Hepatocyte (in vitro differentiated cells): ENCODE results near the gene FXYD6.

Experiments used
- CTCF ChIP-seq: fragments of 200-600 bp; sonication (generic); IDR thresholded peaks from 2 replicates; pipeline ENCODE4 v1.5.1; 2016; ENCODE audit warnings: antibody characterized with exemption, mild to moderate bottlenecking; ENCODE audit not compliant: poor library complexity
- EZH2 ChIP-seq: fragments of 200-600 bp; sonication (generic); IDR thresholded peaks from 2 replicates; pipeline ENCODE4 v1.6.1; 2016; ENCODE audit warnings: antibody characterized with exemption, mild to moderate bottlenecking, borderline replicate concordance

- no peak for TF ChIP-seq CTCF
- TF ChIP-seq EZH2, result no peak
Observed at GRCh38 chr11:117919341-117919740, 42.9 kb upstream of the FXYD6 start.
